Limb (tissue), 2 donors: ENCODE measurements around the gene ATP10A.

Experiments used
- DNase-seq, 2 donors: peaks; one replicate each; pipeline ENCODE4 v3.0.0-alpha.2; 2016; ENCODE audit errors: extremely low spot score in 2 of 2

Gene ATP10A

GRCh38 chr15:25742041-25742730 is 120.9 kb downstream of the ATP10A start:
- DNase-seq, result no peak

- no peak for DNase-seq
Measured at GRCh38 chr15:25741256-25741580, 121.9 kb downstream of the ATP10A start.

DNA sequence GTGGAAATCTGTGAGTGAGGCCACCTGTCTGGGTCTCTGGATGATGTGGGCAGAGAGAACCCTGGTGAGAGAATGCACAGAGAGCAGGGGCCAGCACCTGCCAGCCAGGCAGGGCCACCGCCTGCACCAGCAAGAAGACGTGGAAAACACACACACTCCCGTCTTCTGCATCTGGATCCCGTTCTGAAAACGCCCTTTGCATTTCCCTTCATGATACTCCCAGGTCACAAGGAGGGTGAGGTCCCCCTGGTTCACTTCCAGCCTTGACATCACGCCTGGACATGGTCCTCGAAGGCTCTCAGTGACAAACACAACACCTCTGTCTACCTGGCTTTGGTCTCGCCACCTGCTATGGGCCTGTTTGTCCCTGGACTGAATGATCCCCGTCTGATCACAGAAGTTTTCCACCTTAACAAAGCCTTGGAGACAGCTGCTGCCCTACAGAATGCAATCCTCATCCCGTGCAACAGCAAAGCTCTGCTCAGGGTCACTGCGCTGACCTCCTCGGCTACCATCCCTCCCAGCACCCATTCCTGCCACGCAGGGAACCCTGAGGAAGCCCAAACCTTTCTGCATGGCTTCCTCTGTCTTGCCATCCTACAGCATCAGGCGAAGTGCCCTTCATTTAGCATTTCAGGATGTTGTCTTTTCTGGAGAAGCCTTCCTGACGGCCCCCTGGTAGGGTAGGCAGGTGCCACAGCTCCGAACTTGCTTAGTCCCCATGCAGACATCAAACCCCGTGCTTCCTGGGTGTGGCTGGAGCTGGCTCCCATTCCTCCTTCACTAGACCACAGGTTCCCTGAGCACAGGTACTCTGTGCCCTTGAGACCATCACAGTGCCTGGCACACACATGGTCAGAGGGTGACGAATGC is 122.5 kb downstream of the ATP10A start:
- no peak for DNase-seq

DNA sequence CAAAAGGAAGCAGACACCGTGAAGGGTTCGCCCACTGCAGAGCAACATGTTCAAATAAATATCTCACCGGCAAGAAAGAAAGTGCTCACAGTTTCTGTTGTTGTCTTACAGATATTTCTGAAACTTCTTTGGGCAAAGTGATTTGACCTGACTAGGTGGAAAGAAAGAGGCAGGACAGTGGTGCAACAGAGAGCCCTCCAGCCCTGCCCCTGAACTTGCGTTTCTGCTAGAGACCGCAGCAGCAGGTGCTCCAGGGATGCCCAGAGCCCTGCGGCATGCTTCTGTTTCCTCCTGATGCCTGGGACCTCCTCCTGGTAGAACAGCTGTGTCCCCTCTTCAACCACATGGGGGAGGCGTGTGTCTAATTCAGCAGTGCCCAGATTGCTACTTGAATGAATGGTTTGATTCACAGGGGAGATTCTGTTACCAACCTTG is 123.4 kb downstream of the ATP10A start:
- peak in 1 of 2 donors; percentile 25 for DNase-seq

DNA sequence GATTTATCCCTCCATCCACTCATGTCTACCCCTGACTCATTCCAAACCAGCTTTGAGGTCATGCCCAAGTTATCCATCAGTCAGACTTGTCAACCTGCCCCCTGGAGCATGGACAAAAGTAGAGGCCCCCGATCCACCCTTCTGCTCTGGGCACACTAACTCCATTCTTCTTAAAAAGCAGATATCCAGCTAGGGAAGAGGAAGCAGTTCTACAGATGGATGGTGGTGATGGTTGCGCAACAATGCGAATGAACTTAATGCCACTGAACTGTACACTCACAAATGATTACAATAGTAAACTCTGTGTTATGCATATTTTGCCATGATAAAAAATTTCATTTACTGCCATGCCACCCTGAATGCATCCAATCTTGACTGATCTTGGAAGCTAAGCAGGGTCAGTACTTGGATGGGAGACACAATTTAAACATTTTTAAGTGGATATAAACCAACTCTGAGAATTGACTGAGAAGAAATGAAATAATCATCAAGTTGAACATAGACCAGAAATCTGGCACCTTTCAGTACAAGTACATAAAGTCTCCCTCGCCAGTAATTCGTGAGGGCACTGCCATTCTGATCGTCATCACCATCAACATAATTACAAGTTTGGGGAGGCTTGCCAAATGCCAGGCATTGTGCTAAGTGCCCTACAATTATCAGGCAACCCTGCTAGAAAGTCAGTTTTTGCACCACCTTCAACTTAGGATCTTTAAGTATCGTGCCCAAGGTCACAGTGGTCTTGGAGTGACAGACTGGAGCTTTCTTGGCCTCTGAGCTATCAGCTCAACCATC is 124.8 kb downstream of the ATP10A start:
- no peak for DNase-seq

DNA sequence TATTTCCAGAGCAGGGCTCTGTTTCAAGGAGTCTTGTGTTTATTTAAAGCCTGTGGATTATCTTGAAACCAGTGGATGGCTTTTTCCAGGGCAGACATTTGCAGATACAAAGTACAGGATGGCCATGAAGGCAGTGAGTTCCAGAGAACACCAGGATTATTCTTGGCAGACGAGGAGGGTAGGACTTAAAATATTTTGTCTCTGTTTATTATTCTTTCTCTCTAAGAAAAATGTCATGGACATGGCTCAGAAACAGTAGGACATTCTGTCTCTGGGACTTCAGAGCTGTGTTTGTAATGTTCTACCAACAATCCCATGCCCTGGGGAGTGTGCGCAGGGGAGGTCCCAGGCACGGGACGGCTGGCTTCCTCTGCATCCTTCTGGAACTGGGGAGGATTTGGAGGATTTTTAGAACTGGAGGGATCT is 125.9 kb downstream of the ATP10A start:
- no peak for DNase-seq

DNA sequence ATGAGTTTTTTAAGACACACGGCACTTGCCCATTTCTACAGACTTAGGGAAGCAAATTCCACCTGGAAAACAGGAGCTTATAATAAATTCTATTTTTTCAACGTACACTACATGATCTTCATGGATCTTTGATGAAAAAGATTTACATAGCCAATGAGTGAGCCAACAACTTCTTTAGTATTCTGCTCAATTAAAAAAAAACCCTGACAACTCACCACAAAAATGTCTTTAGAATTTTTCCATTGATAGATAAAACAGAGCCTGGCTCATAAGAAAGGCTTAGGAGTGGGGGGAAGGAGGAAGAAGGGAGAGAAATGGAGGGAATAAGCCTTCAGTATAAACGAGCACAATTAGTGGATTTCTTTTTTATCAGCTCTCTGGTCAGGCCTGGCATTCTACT is 126.7 kb downstream of the ATP10A start:
- no peak for DNase-seq

- DNase-seq, result no peak
Measured at GRCh38 chr15:25735550-25736384, 127.4 kb downstream of the ATP10A start.

- DNase-seq, result no peak
Measured at GRCh38 chr15:25734680-25735355, 128.3 kb downstream of the ATP10A start.

DNA sequence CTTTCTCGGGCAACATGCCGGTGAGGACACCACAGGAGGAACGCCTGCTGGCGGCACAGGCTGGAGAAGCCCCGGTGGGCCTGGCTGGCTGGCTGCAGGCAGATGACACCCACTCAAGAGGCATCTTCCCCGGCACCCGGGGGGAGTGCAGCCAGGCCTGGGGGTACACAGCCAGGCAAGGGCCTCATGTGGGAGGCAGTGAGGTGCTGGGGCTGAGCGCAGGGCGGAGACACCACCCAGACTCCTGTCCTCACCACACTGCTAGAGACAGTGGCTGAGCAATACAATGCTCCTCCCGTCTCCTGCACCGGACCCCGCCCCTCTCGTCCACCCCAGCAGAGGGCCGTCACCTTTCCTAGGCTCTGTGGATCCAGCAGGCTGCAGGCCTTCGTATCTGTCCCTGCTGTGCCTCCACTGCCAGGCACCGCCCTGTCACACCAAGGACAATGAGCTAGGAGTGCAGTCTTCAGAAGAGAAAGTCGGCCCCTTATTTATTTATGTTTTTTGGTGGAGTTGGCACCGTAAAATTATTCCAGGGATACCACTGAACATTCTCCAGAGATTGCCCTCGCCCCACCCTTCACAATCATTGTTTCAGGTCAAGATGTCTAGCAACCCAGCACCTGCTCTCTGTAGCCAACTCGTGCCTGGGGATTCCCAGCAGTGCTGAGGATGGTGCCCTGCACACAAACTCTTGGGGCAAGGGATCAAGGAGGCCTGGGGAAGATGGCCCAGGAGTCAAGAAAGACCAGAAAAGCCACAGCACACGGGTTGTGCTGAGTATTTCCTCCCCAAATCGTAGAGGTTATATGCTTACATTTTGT is 129.1 kb downstream of the ATP10A start:
- no peak for DNase-seq

DNA sequence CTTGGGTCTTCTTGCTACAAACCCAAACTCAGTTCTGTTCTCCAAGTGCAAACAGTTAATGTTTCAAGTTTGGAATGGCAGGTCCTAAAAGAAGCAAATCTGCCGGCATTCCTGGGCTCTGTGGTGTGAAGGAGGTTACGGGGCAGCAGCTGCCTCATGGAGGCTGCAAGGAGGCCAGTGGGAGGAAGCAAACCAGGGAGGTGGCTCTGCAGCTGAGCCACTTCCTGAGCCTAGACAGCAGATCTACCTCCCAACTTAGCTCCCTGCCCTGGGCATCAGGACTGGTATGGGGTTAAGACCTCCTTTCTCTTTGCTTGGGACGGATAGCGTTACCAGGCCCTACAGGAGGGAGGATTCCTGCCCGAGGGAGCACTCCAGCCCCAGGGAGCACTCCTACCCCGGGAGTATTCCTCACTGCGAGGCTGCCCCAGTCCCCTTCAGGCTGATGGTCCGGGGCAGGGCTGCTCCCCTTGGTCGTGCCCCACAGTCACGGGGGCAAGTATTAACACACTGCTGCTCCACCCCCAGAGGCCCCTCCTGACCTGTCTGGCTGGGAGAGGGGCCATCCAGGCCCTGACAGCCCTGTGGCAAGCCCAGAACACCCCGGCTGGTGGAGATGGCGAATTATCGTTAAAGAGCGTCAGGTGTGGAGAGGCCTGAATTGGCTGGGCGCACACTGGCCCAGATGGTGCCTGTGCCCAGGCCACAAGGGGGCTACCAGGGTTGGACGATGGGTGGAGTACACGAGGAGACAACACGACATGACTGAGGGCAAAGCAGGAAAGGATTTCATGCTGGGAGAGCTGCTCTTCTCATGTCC is 129.9 kb downstream of the ATP10A start:
- DNase-seq, result no peak

- no peak for DNase-seq
Measured at GRCh38 chr15:25732191-25732590, 130.9 kb downstream of the ATP10A start.

GRCh38 chr15:25731411-25731810 is 131.7 kb downstream of the ATP10A start:
- no peak for DNase-seq

- no peak for DNase-seq
Measured at GRCh38 chr15:25730918-25731317, 132.2 kb downstream of the ATP10A start.

DNA sequence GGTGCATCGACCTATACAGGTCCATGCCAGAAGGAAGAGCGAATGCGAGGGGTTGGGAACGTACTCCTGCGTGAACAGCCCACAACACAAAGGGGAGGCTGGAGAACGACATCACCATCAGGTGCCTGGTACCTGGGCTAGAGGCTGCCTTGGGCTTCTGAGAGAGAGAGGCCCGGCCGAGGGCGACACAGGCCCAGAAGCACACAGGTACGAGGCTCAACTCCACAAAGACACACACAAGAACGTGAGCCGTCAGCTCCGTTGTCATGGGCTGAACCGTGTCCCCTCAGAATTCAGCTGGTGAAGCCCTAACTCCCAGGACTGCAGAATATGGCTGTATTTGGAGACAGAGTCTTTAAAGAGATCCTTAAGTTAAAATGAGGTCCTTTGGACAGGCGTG is 134.3 kb downstream of the ATP10A start:
- DNase-seq, result no peak

DNA sequence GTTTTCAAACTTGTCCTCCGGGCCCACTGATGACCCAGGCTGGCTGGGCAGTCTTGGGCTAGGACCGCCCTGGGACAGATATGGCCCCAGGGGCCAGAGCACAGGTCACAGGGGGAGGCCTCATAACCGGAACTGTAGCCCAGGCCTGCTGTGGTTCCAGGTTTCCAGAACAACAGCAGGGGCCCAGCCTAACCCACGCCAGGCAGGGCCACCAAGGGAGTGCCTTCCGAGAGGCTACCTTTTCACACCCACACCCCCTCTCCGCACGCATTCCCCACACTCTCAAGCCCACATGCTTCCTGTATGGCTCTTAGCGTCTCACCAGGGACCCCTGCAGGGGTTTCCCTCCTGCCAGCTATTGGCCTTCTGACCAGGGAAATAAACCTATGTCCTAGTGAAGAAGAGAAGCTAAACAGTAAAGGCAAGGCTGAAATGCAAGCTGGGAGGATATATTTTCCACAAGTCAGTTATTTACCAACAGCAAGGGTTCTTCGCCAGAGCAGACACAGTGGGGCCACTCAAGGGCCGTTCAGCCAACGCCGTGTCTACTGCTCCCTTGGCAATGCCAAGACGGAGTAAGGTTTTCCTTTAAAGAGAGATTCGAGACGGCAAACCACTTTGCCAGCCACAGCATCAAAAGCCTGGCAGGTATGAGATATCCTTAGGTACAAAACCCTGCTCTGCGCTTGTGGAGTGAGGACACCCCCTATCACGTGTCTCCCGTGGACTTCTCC is 135.1 kb downstream of the ATP10A start:
- peak in 1 of 2 donors; percentile 8 for DNase-seq

DNA sequence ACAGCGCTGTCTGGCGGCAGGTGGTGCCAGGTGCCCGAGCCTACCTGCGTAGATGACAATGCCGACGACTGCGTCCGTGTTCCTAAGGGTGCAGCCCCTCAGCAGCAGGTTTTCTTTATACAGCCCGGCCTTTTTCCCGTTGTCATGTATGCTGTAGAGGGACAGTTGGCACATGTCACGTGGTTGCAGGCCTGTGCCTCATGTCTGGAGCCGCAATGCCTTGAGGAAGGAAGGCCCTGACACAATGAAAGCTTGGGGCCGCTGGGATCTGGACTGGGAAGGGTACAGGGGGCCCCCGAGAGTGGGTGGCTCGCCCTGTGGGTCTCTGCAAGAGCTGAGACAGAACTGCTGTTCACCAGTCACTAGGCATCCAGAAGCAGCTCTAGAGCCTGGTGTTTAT is 136.0 kb downstream of the ATP10A start:
- DNase-seq, result peak in 1 of 2 donors; percentile 6

DNA sequence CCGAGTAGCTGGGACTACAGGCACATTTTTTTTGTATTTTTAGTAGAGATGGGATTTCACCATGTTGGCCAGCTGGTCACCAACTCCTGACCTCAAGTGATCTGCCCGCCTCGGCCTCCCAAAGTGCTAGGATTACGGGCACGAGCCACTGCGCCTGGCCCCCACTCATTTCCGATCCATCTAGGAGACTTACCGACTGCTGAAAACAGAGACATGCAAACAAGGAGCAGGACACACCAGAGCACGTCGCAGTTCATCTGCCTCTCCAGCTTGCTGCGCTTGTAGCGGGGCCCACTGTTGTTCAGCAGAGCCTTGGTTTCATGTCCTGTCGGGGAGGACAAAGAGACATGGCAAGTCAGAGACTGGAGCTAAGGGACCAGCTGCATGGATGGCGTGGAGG is 137.4 kb downstream of the ATP10A start:
- DNase-seq, result peak in 1 of 2 donors; percentile 12
